GM23248 (cell line): Measurements from ENCODE around the gene CARD14. TPM values are rescaled to one million over a fixed set of nuclear protein-coding genes. Genes with fewer than 3 reads are reported as not detected.

Experiments
- DNase-seq: peaks from one replicate; pipeline ENCODE4 v3.0.0-alpha.2; 2015
- H2AFZ ChIP-seq: fragments of 200-600 bp; sonication (generic); 2 replicates; pipeline ENCODE4 v1.6.1; 2016; ENCODE audit warnings: antibody characterized with exemption
- H3F3A ChIP-seq: fragments of 200-600 bp; sonication (generic); 2 replicates; pipeline ENCODE4 v1.6.1; 2016; ENCODE audit warnings: mild to moderate bottlenecking, antibody characterized with exemption, mixed run types; ENCODE audit not compliant: insufficient read depth
- H3K27ac ChIP-seq: fragments of 200-600 bp; sonication (generic); 2 replicates; pipeline ENCODE4 v1.5.1; 2016; ENCODE audit warnings: mild to moderate bottlenecking
- H3K27me3 ChIP-seq: fragments of 200-600 bp; sonication (generic); replicated peaks from 2 replicates; pipeline ENCODE4 v1.6.1; 2016; ENCODE audit warnings: mild to moderate bottlenecking; ENCODE audit not compliant: insufficient read depth
- H3K36me3 ChIP-seq: fragments of 200-600 bp; sonication (generic); 2 replicates; pipeline ENCODE4 v1.6.1; 2016; ENCODE audit warnings: low read depth, mild to moderate bottlenecking
- H3K4me1 ChIP-seq: fragments of 200-600 bp; sonication (generic); 2 replicates; pipeline ENCODE4 v1.6.1; 2016; ENCODE audit warnings: mild to moderate bottlenecking; ENCODE audit not compliant: insufficient read depth
- H3K4me2 ChIP-seq: fragments of 200-600 bp; sonication (generic); one replicate; pipeline ENCODE4 v1.6.1; 2016; ENCODE audit warnings: mild to moderate bottlenecking; ENCODE audit not compliant: unreplicated experiment
- H3K4me3 ChIP-seq: fragments of 200-600 bp; sonication (generic); 2 replicates; pipeline ENCODE4 v1.5.1; 2016; ENCODE audit warnings: mild to moderate bottlenecking
- H3K79me2 ChIP-seq: fragments of 200-600 bp; sonication (generic); 2 replicates; pipeline ENCODE4 v1.6.1; 2016; ENCODE audit warnings: mild to moderate bottlenecking; ENCODE audit not compliant: insufficient read depth
- H3K9ac ChIP-seq: fragments of 200-600 bp; sonication (generic); 2 replicates; pipeline ENCODE4 v1.6.1; 2016; ENCODE audit warnings: mild to moderate bottlenecking
- H3K9me2 ChIP-seq: fragments of 200-600 bp; sonication (generic); 2 replicates; pipeline ENCODE4 v1.6.1; 2016; ENCODE audit warnings: mixed run types, mild to moderate bottlenecking, moderate library complexity; ENCODE audit not compliant: insufficient read depth
- H3K9me3 ChIP-seq: fragments of 200-600 bp; sonication (generic); one replicate; pipeline ENCODE4 v1.6.1; 2017; ENCODE audit warnings: low read depth
- H4K20me1 ChIP-seq: fragments of 200-600 bp; sonication (generic); 2 replicates; pipeline ENCODE4 v1.6.0; 2016; ENCODE audit not compliant: insufficient read depth
- EZH2 ChIP-seq: fragments of 200-600 bp; sonication (generic); IDR thresholded peaks from 2 replicates; pipeline ENCODE4 v1.6.1; 2018; ENCODE audit warnings: antibody characterized with exemption, mild to moderate bottlenecking; ENCODE audit not compliant: insufficient read depth, poor library complexity, severe bottlenecking
- EZH2phosphoT487 ChIP-seq: fragments of 200-600 bp; sonication (generic); IDR thresholded peaks from 2 replicates; pipeline ENCODE4 v1.6.1; 2018; ENCODE audit warnings: antibody characterized with exemption, moderate library complexity, mild to moderate bottlenecking, low read depth; ENCODE audit not compliant: insufficient read depth
- WGBS, 2 experiments: methylation state at CpG; one replicate each; pipeline ENCODE4 v1.1.6; 2015 to 2017; ENCODE audit warnings: low lambda C conversion rate in 2 of 2, low coverage in 1 of 2; ENCODE audit errors: missing lambda C conversion rate in 2 of 2; 5-methylcytosine and 5-hydroxymethylcytosine counted together
- in situ Hi-C: fragments of 300-500 bp; cut with MboI; formaldehyde crosslinking; loops from 2 replicates; pipeline ENCODE4 v1.15.0; 2020
- polyA plus RNA-seq: library from polyadenylated mRNA; unstranded; fragments of >200 nt; fragmentation: Nextera tagmentation; extraction: Ambion mirVana; gene quantifications from 2 replicates; pipeline ENCODE4 v1.2.1, GENCODE V29; 2016
- total RNA-seq: library from RNA; depleted of rRNA; stranded (reverse); fragments of >200 nt; shearing (Covaris generic); gene quantifications from 2 replicates; pipeline ENCODE4 v1.2.3, GENCODE V29; 2014

The CARD14 gene
- total and polyA plus RNA-seq, 2 experiments from 2014 or later, result 0.06 TPM; not detected in 1

DNA sequence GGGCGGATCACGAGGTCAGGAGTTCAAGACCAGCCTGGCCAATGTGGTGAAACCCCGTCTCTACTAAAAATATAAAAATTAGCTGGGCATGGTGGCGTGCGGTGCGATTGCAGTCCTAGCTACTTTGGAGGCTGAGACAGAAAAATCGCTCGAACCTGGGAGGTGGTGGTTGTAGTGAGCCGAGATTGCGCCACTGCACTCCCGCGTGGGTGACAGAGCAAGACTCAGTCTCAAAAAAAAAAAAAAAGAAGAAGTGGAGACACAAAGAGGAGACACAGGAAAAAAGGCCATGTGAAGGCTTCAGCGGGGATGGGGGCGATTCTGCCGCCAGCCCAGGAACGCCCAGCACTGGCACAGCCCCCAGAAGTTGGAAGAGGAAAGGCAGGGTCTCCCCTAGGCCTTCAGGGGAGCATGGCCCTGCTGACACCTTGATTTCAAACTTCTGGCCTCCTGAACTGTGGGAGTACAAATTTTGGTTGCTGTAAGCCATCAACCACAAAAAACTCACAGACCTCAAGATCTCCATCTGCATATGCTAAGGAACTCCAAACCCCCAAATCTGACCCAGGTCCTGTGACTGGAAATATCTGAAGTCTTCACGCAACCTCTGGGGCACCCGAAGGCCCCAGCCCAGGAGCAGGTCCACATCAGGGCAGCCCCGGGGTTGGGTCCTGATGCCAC lies 43.3 kb downstream of the CARD14 start:
- no peak overlapping the region for H3K9ac ChIP-seq
- no peaks in the 10 kb centered on the region for H3K27me3 ChIP-seq
- no peak overlapping the region for H3K4me3 ChIP-seq
- H2AFZ ChIP-seq, result no peak overlapping the region
- in situ Hi-C loops, result no loop called here
- no peak overlapping the region for H3K4me2 ChIP-seq
- H3K4me1 ChIP-seq, result no peaks in the 10 kb centered on the region
- no peak overlapping the region for H3K27ac ChIP-seq
- H3K9me2 ChIP-seq, result no peaks in the 10 kb centered on the region
- no peaks in the 10 kb centered on the region for H3F3A ChIP-seq
- TF ChIP-seq EZH2phosphoT487, result no peak
- no peak for TF ChIP-seq EZH2
- H3K9me3 ChIP-seq, result no peaks in the 10 kb centered on the region
- H4K20me1 ChIP-seq, result no peaks in the 10 kb centered on the region
- H3K79me2 ChIP-seq, result 0 out of 2 replicates have a peak, but pooled peaks cover 5% of the 10 kb centered on the region
- no peak for DNase-seq
- 91 to 95% methylated on average over 19 of the region's 19 CpGs for WGBS, 2 experiments
- H3K36me3 ChIP-seq, result no peaks in the 10 kb centered on the region; the same call in 1 of the 2 replicates

DNA sequence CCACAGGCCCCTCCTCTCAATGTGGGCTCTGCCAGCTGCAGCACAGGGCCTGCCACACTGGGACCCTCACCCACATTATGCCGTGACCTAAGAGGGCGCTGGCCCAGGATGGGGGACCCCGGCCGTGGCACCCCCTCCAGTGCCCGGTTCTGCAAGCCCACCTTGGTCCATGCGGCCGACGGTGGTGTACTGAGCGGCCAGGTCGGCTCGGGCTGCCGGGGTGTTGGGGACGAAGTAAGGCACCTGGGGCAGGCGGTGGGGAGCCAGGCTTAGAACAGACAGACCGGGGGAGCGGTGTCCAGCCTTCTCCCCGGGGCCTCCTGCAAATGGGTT lies 43.8 kb downstream of the CARD14 start:
- no peaks in the 10 kb centered on the region for H3F3A ChIP-seq
- no peaks in the 10 kb centered on the region for H3K9me2 ChIP-seq
- no peaks in the 10 kb centered on the region for H4K20me1 ChIP-seq
- no peak for DNase-seq
- no peaks in the 10 kb centered on the region for H3K4me1 ChIP-seq
- no peak overlapping the region for H3K4me2 ChIP-seq
- no peak overlapping the region for H3K9ac ChIP-seq
- peaks cover 10% of the 10 kb centered on the region for H3K79me2 ChIP-seq
- no peak overlapping the region for H3K4me3 ChIP-seq
- TF ChIP-seq EZH2phosphoT487, result no peak
- no peak for TF ChIP-seq EZH2
- 93 to 96% methylated on average over 14 to 17 of the region's 17 CpGs for WGBS, 2 experiments
- H3K27me3 ChIP-seq, result no peaks in the 10 kb centered on the region
- H3K36me3 ChIP-seq, result no peaks in the 10 kb centered on the region; the same call in 1 of the 2 replicates
- H2AFZ ChIP-seq, result no peak overlapping the region
- no peak overlapping the region for H3K27ac ChIP-seq
- H3K9me3 ChIP-seq, result no peaks in the 10 kb centered on the region
- in situ Hi-C loops, result no loop called here

DNA sequence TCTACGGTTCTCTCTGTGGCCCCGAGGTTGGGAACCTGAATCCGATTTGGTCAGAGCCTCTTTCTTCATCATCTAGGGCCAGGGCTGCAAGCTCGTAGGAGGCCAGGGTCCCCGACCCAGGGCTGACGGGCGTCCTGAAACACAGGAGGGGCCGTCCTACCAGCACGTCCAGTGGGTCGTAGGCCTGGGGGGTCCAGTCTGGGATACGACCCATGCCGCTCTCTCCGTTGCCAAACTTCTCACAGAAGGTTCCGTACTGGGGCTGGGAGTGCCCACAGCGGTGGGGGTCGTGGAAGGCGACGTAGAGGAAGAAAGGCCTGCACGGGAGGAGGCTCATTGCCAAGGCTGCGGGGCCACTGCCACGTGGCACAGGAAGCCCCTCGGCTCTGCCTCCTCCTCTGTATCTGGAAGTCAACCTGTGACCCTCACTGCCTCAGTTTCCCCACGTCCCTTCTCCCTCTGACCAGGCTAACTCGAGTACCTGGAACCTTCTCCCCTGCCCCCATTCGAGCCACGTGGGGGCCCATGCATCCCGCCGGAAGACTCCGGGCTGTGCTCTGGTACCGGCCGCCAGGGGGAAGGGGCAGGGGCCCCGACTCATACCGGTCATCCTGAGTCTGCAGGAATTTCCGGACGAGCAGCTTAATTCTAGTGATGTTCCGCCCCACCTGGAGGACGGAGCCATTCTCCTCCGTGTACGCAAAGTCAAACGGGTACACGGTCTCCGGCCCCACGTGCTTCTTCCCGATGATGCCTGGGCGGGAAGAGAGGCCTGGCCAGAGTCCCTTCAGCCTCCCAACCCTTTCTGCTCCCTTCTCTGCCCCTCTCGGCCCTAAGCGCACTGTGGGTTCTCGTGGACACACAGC lies 44.4 kb downstream of the CARD14 start:
- in situ Hi-C loops, result no loop called here
- Histone ChIP-seq H3K9ac (no peak overlapping the region), H3K4me2 (no peak overlapping the region), H3K9me2 (no peaks in the 10 kb centered on the region), H3K27me3 (no peaks in the 10 kb centered on the region), H3K27ac (no peak overlapping the region), H2AFZ (no peak overlapping the region), H3F3A (no peaks in the 10 kb centered on the region), H3K4me1 (peaks cover 3% of the 10 kb centered on the region; the same call in 1 of the 2 replicates), H4K20me1 (no peaks in the 10 kb centered on the region), H3K4me3 (no peak overlapping the region), H3K79me2 (peaks cover 16% of the 10 kb centered on the region), H3K9me3 (no peaks in the 10 kb centered on the region), H3K36me3 (no peaks in the 10 kb centered on the region; the same call in 1 of the 2 replicates)
- no peak for DNase-seq
- TF ChIP-seq EZH2, result no peak
- no peak for TF ChIP-seq EZH2phosphoT487
- 93 to 95% methylated on average over 39 to 48 of the region's 48 CpGs for WGBS, 2 experiments

- H3K27ac ChIP-seq, result no peak overlapping the region
- H3K36me3 ChIP-seq, result no peaks in the 10 kb centered on the region; the same call in 1 of the 2 replicates
- no peak overlapping the region for H2AFZ ChIP-seq
- no peak overlapping the region for H3K4me3 ChIP-seq
- in situ Hi-C loops, result no loop called here
- H3F3A ChIP-seq, result no peaks in the 10 kb centered on the region
- peaks cover 19% of the 10 kb centered on the region for H3K79me2 ChIP-seq
- no peaks in the 10 kb centered on the region for H3K27me3 ChIP-seq
- H3K4me1 ChIP-seq, result peaks cover 4% of the 10 kb centered on the region; the same call in 1 of the 2 replicates
- H3K9me3 ChIP-seq, result no peaks in the 10 kb centered on the region
- 95 to 100% methylated on average over 8 to 17 of the region's 17 CpGs for whole genome bisulfite sequencing, 2 experiments
- H4K20me1 ChIP-seq, result no peaks in the 10 kb centered on the region
- DNase-seq, result no peak
- H3K4me2 ChIP-seq, result no peak overlapping the region
- no peak overlapping the region for H3K9ac ChIP-seq
- H3K9me2 ChIP-seq, result no peaks in the 10 kb centered on the region
- TF ChIP-seq EZH2phosphoT487 (no peak), EZH2 (no peak)
Measured at GRCh38 chr17:80214878-80215210, 45.0 kb downstream of the CARD14 start.
